HL-60 (cell line): Measurements from ENCODE around the gene SMG7.
A peak's percentile ranks its signal among the peaks of the same experiment; 100 is the strongest.
"Not testable (repeated sequence)": the region's sequence is repeated elsewhere in the genome, so short reads cannot be mapped to it uniquely, and the experiment has no call there.

Source experiments
- DNase-seq, 2 experiments: peaks; one replicate each; pipeline ENCODE4 v3.0.0-alpha.2; 2010 to 2020; ENCODE audit warnings: low read depth in 1 of 2, low spot score in 1 of 2
- H3K27ac ChIP-seq: fragments of 250-450 bp; sonication (Bioruptor Pico); replicated peaks from 2 replicates; pipeline ENCODE4 v1.5.1; 2020; ENCODE audit warnings: mild to moderate bottlenecking, moderate library complexity
- H3K27me3 ChIP-seq: fragments of 250-450 bp; sonication (Bioruptor Pico); 2 replicates; pipeline ENCODE4 v1.5.1; 2021; ENCODE audit warnings: mild to moderate bottlenecking, moderate library complexity; ENCODE audit not compliant: insufficient read depth, poor library complexity, severe bottlenecking
- H3K4me3 ChIP-seq: replicated peaks from 2 replicates; pipeline ENCODE4 v1.5.1; 2011; ENCODE audit warnings: mild to moderate bottlenecking, control low read depth, low read length; ENCODE audit not compliant: insufficient read depth
- CTCF ChIP-seq: IDR thresholded peaks from one replicate; pipeline ENCODE4 v1.5.1; 2011; ENCODE audit warnings: low read length, control low read depth, inconsistent platforms; ENCODE audit not compliant: insufficient read depth
- GABPA ChIP-seq: IDR thresholded peaks from 2 replicates; pipeline ENCODE4 v1.6.1; 2012; ENCODE audit warnings: low read depth
- POLR2AphosphoS5 ChIP-seq: IDR thresholded peaks from 2 replicates; pipeline ENCODE4 v1.6.1; 2012; ENCODE audit warnings: low read depth
- REST ChIP-seq: IDR thresholded peaks from 2 replicates; pipeline ENCODE4 v1.6.1; 2012; ENCODE audit warnings: low read depth; ENCODE audit not compliant: insufficient replicate concordance
- SPI1 ChIP-seq: IDR thresholded peaks from 2 replicates; pipeline ENCODE4 v1.6.1; 2012; ENCODE audit warnings: low read depth, mild to moderate bottlenecking, borderline replicate concordance
- long read RNA-seq: library from polyadenylated mRNA; unstranded; transcript quantifications from one replicate; pipeline ENCODE4 v2.0.0, GENCODE V29; 2020

Gene SMG7
- long read RNA-seq, full-length matches to known transcripts = 6 of 63 reads
- long read RNA-seq, partial matches to known transcripts = 34 of 63 reads
- long read RNA-seq, other reads (novel, unspliced or antisense) = 23 of 63 reads

- H3K27ac ChIP-seq = peak within 1 kb of the TSS; percentile 100
- peak; percentile 46 to 69 for DNase-seq
- TF ChIP-seq CTCF (no peak), GABPA (no peak), SPI1 (no peak; the same call in 1 of the 2 replicates), REST (no peak), POLR2AphosphoS5 (no peak)
- H3K27me3 ChIP-seq = no peaks in the 10 kb centered on the region
- H3K4me3 ChIP-seq = peak within 1 kb of the TSS; percentile 93
These were observed at the start of gene SMG7 for GRCh38 chr1:183472488-183473216. Gene SMG7, plus strand, starts transcription at chr1:183472499. Its CDS starts 122 bp downstream, at chr1:183472621.

- no peak overlapping the region for H3K4me3 ChIP-seq
- TF ChIP-seq POLR2AphosphoS5 (no peak), SPI1 (no peak), CTCF (no peak)
- H3K27ac ChIP-seq = no peak overlapping the region
- H3K27me3 ChIP-seq = peaks cover 13% of the 10 kb centered on the region
- DNase-seq = no peak
These were observed 48.8 kb upstream of the SMG7 start for GRCh38 chr1:183423541-183423940.

- Histone ChIP-seq H3K27ac (no peak overlapping the region), H3K4me3 (no peak overlapping the region), H3K27me3 (peaks cover 5% of the 10 kb centered on the region)
- no peak for DNase-seq
- TF ChIP-seq GABPA = no peak
- no peak for TF ChIP-seq REST
- TF ChIP-seq CTCF = no peak
- no peak for TF ChIP-seq SPI1
- TF ChIP-seq POLR2AphosphoS5 = no peak
These were observed 47.6 kb upstream of the SMG7 start for GRCh38 chr1:183424691-183425090.

GRCh38 chr1:183427591-183427990, 44.7 kb upstream of the SMG7 start:
- DNase-seq, H3K4me3 ChIP-seq, H3K27me3 ChIP-seq, H3K27ac ChIP-seq: not testable (repeated sequence)
